ENCODE data around the gene PPIA.
"Not testable (repeated sequence)": the region's sequence is repeated elsewhere in the genome, so short reads cannot be mapped to it uniquely, and the experiment has no call there.

PPIA gene

DNA sequence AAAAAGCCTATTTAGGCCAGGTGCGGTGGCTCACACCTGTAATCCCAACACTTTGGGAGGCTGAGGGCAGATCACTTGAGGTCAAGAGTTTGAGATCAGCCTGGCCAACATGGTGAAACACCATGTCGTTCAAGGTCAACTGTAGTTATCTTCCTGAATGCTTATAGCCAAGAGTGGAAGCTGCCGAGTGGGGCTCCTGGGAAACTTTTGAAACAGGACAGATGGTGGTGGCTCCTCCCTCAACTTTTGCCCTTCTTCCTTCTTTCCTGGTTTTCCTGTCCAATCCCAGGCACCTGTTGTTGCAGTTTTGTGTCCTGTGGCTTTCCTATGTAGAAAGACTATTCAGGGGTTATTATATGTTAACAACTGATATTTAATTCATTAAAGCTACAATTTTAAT is 8.7 kb upstream of the PPIA start:
- DNase-seq (ENCODE audit: low spot score): no peak

DNA sequence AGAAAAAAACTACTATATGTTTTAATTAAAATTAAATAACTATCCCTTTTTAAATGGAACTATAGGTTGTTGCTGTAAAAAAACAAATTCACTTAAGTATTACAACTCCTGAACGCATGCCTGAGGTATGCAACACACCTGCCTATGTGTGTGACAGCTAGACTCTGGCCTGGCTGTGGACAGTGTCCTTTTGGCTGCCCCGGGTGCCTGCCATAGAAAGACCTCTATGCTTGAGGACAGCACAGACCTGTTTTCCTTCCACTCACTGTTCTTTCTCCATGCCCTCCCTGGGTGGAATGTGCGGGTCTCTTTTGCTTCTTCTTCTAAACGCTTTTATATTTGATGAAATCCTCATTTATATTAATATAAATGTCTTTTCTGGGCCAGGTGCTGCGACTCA is 6.5 kb upstream of the PPIA start:
- DNase-seq (ENCODE audit: low spot score): no peak

DNA sequence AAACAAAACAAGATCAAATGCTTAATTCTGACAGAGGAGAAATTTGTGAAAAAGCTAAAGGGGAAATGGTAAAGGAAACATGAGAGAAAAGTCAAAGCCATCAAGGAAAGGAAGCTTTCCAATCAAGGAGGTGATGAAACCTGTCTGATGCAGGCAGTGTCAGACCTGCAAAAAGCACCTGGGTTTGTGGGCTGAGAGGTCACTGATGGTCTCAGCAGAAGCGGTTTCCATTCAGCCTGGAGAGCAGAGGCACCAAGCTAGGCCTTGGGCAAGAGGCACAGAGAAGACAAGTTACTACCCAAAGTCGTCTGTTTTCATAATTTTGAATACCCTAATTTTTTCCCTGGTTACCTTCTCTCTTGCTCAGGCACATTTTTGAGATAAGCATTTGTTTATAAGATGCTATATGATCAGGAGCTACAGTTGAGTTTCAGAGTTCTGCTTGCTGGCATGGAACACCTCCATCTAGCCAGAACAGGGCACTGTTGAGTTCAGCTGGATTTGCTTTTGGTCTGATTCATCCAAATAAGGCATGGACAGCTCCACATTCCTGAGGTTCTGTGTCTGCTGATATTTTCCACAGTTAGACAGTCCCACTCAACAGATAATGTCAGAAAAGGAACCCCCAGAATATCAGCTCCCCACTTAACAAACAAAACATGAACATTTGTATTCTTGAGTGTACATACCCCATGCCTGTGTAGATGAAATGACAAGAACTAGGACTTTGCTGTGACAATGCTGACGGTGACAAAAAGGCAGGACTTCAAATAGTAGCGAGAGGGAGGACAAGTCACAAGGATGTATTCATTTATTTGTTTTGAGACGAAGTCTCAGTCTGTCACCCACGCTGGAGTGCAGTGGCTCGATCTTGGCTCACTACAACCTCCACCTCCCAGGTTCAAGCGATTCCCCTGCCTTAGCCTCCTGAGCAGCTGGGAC is 4.9 kb upstream of the PPIA start:
- no peak for DNase-seq (ENCODE audit: low spot score)

DNA sequence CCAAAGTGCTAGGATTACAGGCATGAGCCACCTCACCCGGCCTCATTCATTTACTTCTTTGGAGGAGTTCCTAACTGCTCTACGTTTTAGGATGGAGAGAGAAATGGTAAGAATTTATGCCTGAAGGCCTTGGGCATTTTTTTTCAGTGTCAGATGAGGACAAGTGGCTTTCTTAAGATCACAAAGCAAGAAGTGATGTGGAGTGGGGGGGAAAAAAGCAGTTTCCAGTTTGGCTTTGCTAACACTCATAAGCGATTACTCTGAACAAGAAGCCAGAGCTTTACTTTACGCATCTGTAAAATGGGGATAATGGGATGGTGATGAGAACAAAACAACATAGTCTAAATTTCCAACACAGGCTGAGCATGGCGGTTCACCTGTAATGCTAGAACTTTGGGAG is 2.6 kb upstream of the PPIA start:
- DNase-seq (ENCODE audit: low spot score): no peak

DNA sequence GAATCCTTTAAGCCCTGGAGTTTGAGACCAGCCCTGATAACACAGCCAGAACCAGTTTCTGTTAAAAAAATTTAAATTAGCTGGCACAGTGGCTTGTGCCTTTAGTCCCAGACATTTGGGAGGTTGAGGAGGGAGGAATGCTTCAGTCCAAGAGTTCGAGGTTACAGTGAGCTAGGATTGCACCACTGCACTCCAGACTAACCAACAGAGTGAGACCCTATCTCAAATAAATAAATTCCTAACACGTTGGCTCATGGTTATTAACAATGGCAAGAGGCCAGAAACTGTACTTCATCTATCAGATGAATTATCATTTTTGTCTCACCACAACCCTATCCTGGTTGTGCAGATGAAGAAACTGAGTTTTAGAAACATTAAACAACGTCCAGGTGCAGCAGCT is 2.1 kb upstream of the PPIA start:
- DNase-seq (ENCODE audit: low spot score): no peak

DNA sequence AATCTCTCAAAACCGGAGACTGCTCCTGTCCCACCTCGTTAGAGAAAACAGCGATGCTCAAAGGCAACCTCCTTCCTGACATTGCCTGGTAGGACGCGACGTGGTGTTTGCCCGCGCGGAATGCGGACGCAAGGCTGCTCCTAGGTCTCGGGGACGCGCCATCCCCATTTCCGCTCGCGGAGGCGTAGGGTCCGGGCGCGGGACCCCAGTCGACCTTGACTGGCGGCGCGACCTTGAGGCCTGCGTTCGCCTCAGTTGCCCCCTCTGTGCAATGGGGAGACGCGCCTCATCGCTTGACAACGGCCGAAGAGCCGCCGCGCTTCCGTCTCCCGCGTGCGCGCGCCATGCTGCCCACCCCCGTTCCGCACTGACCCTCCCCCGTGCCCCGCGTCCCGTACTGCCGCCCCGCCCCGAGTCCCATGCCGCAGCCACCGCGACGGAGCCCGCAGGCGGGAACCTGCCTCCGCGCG is 412 bp upstream of the PPIA start:
- peak; percentile 43 for DNase-seq (ENCODE audit: low spot score)

DNA sequence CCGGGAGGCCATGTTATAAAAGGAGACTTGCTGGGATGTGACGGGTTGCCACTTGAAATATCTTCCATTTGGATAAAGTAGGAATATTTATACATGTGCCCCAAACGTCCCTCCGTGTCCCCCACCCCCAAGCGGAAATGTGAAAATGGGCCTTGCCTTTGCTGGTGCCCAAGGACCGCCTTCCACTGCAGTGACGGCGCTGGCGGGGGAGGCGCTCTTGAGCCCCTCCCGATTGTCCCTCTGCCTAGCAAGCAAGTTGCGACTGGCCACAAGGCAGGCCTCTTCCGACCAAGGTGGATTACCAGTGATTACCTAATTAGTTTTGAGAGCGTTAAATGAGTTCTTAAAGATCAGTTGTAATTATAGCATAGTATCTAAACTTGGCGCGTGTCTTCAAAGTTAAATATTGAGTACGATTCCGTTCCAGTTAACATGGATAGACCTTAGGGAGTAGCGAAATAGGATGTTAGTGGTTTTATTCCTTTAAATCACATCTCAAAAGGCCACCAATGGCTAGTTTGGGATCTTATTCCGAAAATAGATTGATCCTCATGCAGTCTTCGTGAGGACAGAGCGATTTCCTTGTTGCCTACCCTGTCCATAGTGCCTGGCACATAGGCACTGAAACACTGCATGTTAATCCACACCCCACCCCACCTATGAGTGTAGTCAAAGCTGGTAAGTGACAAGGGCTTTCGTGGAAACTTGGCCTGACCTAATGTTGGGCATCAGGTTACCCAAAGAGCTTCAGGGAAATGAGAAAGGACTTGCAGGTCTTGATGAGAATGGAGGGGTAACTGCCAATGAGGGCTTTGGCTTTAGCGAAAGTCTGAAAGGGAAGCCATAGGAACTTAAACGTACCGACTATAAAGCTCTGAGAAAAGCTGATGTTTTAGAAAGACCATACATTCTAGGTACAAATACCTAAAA is 1.1 kb downstream of the PPIA start:
- peak; percentile 88 for DNase-seq (ENCODE audit: low spot score)

DNA sequence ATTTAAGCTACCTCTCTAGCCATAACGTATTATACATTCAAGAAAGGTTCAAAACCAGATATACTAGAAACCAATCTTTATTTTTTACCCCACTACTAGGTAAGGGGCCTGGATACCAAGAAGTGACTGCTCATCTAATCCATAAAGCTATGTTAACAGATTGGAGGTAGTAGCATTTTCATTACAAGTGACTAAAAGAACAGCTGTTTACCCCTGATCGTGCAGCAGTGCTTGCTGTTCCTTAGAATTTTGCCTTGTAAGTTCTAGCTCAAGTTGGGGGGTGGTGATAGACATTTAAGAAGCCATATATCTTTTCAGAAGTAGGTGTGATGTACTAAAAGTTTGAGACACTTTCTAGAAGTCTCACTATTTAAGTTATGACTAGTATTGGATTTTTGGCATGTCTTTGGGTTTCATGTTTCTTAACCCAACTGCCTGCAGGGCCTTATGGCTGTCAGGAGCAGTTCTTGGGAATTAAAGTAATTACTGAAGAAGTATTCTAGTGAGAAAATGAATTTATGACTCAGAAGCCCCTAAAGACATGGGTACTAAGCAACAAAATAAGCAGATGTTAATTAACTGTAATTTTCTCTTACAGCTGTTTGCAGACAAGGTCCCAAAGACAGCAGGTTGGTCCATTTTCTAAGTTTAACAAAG is 2.3 kb downstream of the PPIA start:
- DNase-seq (ENCODE audit: low spot score): no peak

DNA sequence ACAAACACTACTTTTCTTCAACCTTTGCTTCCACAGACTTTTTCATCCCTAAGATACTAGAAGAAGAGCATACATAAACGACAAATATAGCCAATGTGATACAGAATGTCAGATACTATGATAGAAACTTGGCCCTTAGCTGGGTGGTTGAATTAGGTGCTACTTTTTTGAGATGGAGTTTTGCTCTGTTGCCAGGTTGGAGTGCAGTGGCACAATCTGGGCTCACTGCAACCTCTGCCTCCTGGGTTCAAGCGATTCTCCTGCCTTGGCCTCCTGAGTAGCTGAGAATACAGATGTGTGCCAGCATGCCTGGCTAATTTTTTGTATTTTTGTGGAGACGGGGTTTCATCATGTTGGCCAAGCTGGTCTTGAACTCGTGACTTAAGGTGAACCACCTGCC is 3.5 kb downstream of the PPIA start:
- no peak for DNase-seq (ENCODE audit: low spot score)

DNA sequence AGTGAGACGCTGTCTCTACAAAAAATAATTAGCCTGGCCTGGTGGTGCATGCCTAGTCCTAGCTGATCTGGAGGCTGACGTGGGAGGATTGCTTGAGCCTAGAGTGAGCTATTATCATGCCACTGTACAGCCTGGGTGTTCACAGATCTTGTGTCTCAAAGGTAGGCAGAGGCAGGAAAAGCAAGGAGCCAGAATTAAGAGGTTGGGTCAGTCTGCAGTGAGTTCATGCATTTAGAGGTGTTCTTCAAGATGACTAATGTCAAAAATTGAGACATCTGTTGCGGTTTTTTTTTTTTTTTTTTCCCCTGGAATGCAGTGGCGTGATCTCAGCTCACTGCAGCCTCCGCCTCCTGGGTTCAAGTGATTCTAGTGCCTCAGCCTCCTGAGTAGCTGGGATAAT is 5.4 kb downstream of the PPIA start:
- no peak for DNase-seq (ENCODE audit: low spot score)

DNA sequence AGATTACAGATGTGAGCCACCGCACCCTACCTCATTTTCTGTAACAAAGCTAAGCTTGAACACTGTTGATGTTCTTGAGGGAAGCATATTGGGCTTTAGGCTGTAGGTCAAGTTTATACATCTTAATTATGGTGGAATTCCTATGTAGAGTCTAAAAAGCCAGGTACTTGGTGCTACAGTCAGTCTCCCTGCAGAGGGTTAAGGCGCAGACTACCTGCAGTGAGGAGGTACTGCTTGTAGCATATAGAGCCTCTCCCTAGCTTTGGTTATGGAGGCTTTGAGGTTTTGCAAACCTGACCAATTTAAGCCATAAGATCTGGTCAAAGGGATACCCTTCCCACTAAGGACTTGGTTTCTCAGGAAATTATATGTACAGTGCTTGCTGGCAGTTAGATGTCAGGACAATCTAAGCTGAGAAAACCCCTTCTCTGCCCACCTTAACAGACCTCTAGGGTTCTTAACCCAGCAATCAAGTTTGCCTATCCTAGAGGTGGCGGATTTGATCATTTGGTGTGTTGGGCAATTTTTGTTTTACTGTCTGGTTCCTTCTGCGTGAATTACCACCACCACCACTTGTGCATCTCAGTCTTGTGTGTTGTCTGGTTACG is 6.0 kb downstream of the PPIA start:
- no peak for DNase-seq (ENCODE audit: low spot score)

DNA sequence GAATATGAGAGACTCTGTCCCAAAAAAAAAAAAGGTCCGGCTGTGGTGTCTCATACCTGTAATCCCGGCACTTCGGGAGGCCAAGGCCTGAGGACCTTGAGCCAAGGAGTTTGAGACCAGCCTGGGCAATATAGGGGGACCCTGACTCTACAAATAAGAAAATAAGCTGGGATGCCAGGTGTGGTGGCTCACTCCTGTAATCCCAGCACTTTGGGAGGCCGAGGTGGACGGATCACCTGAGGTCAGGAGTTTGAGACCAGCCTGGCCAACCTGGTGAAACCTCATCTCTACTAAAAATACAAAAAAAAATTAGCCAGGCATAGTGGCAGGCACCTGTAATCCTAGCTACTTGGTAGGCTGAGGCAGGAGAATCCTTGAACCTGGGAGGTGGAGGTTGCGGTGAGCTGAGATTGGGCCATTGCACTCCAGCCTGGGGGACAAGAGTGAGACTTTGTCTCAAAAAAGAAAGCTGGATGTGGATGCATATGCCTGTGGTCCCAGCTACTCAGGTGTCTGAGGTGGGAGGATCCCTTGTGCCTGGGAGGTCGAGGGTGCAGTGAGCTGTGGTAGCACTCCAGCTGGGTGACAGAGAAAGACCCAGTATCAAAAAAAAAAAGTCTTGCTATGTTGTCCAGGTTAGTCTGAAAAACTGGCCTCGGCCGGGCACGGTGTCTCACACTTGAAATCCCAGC is 7.5 kb downstream of the PPIA start:
- not testable (repeated sequence) for DNase-seq (ENCODE audit: low spot score)

DNA sequence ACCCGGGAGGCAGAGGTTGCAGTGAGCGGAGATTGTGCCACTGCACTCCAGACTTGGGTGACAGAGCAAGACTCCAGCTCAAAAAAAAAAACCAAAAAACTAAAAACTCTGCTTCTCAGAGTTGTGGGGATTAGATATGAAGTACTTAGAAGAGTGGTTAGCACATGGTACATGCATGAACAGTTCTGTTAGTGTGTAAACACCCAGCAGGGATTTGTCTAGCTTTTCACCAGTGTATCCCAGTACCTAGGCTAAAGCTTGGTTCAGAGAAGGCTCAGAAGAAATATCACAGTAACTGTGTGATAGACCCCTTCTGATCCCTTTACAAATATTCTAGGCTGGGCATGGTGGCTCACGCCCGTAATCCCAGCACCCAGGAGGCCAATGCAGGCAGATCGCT is 9.5 kb downstream of the PPIA start:
- DNase-seq (ENCODE audit: low spot score): no peak

DNA sequence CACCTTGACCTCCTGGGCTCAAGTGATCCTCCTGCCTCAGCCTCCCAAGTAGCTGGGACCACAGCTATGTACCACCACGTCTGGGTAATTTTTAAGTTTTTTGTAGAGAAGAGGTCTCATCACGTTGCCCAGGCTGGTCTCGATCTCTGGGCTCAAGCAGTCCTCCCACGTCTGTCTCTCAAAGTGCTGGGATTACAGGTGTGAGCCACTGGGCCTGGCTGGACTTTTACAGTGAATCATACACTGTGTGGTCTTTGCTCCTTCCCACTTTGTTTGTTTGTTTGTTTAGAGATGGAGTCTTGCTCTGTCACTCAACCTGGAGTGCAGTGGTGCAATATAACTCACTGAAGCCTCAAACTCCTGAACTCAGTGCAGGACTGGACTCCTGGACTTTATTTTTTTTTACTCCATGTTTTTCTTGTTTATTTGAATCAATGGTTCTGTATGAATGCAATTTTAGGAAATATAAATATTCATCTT is 12.5 kb downstream of the PPIA start:
- DNase-seq (ENCODE audit: low spot score): no peak

DNA sequence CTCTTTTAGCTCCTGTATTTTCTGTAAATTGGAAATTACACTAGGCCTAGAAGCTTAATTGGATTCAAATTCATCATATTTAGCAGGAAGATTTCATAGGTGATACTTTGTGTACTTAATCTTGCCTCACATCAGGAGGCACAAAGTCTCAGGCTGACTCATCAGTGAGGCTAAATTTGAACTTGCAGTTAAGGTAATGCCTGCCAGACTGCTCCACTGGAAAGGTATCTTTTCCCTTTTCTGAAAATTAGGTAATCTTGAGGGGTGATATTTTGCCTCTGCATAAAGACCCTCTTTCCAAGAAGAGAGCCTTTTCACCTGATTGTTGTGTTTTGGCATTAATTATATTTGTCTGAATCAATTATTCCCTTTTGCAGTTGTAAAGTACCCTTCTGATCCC is 14.6 kb downstream of the PPIA start:
- DNase-seq (ENCODE audit: low spot score): no peak

DNA sequence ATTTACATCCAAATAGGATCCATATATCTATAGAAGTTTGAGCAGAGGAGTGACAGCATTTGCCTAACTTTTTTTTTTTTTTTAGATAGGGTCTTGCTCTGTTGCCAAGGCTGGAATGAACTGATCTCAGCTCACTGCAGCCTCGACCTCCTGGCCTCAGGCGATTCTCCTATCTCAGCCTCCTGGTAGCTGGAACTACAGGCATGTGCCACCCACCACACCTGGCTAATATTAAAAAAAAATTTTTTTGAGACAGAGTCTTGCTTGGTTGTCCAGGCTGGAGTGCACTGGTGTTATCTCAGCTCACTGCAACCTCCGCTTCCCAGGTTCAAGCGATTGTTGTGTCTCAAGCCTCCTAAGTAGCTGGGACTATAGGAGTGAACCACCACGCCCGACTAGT is 15.1 kb downstream of the PPIA start:
- DNase-seq (ENCODE audit: low spot score): no peak

DNA sequence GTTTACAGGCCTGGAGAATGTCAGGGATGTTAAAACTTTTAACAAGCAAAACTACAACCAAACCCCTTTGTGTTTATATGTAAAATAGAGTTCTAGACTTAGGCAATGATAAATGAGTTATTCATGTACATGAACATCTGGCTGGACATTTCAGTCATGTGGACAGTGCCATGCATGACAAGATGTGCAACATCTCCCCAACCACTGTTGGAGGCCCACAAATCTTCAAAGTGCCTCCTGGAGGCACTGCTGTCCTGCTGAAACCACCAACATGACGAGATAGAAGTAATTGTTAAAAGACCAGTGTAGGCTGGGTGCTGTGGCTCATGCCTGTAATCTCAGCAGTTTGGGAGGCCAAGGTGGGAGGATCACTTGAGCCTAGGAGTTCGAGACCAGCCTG is 18.4 kb downstream of the PPIA start:
- DNase-seq (ENCODE audit: low spot score): no peak

DNA sequence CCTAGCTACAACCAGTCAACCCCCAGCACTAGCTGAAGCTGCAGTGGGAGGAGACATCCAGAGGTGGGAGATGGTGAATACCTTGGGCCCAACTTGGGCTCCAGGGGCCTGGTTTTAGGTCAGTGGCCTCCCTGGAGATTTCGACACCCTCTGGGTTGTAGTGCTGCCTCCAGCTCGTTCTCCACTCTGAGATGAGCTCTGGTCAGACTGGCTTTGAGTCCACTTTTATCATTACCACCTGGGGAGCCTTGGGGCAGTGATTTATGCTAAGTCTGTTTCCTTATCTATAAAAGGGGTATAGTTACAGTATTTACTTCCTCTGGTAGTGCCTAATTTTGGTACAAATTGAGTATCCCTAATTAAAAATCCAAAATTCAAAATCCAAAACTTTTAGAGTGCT is 22.8 kb downstream of the PPIA start:
- DNase-seq (ENCODE audit: low spot score): no peak

DNA sequence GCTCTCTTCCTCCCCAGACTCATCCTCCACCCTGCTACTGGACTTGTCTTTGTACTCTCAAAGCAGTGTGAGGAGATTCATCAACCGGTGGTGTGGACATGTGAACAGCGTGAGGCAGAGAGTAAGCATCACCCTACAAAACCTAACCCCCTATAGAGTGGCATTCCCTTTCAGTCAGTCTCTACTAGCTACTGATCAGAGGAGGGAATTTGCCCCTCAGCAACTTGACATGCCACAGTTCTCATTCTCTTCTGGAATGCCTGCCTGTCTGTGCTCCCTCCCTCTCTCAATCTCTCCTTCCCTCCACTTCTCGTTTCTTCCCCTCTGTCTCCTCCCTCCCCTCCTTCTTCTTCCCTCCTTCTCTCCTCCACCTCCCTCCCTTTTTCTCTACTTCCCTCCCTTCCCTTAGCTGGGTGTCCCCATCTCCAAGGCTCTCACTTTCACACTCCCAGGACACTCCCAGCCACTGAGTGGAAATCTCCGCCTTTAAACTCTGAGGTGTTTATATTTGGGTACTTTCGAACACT is 26.8 kb downstream of the PPIA start:
- DNase-seq (ENCODE audit: low spot score): no peak

DNA sequence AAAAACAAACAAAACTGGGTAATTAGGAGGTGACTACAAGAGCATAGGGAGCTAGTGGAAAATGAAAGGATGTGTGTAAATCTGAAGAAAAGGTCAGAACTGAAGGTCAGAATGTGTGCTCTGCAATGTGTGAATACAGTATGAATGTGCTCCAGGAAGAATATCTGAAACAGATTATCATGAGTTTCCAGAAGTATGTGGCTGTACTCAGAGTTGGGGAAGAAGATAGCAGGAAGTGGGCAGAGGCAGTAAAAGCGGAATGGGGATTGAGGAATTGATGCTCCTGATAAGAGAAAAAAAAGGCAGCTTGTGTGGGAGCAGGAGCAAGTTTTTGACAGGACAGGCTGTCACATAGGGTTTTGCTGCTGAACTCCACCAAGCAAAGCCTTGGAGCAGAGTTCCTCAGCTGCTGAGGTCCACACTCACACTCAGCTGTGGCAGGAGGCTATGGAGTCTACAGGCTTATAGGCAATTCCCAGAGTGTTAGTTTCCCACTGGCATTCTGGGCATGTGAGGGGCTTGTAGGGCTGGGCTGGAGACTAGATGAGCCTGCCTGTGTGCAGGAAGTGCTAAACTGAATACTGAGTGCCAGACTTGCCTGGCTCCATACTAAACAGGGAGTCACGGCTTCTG is 28.5 kb downstream of the PPIA start:
- DNase-seq (ENCODE audit: low spot score): no peak
